CD4-positive, CD25-positive, alpha-beta regulatory T cell (primary cell): ENCODE data around the gene CRADD. TPM values are rescaled to one million over a fixed set of nuclear protein-coding genes. Genes with fewer than 3 reads are reported as not detected.
"Not testable (repeated sequence)": the region's sequence is repeated elsewhere in the genome, so short reads cannot be mapped to it uniquely, and the experiment has no call there.

Experiments
- ATAC-seq, 2 donors: fragments of 150-1000 bp; cut with Tn5 transposase; one replicate each; pipeline ENCODE4 v1.10.0; 2021; ENCODE audit warnings: low read depth in 2 of 2, moderate number of reproducible peaks in 2 of 2, moderate library complexity in 1 of 2
- DNase-seq, 3 donors: peaks; one replicate each; pipeline versions ENCODE4 v3.0.0 to v3.0.0-alpha.2; 2012 to 2022; ENCODE audit warnings: mixed read lengths in 1 of 3
- H3K27ac ChIP-seq: one replicate; pipeline ENCODE4 v1.7.0; 2013; ENCODE audit warnings: mild to moderate bottlenecking, low read length; ENCODE audit not compliant: insufficient read depth, poor library complexity, severe bottlenecking
- H3K27me3 ChIP-seq: one replicate; pipeline ENCODE4 v1.7.0; 2013; ENCODE audit warnings: low read length; ENCODE audit not compliant: control insufficient read depth, insufficient read depth
- H3K36me3 ChIP-seq: one replicate; pipeline ENCODE4 v1.7.0; 2013; ENCODE audit warnings: mild to moderate bottlenecking, low read length, moderate library complexity; ENCODE audit not compliant: control insufficient read depth, insufficient read depth
- H3K4me1 ChIP-seq: 2 replicates; pipeline ENCODE4 v1.7.0; 2013; ENCODE audit warnings: mild to moderate bottlenecking, low read length; ENCODE audit not compliant: insufficient read depth, control insufficient read depth, poor library complexity, severe bottlenecking
- H3K4me3 ChIP-seq: one replicate; pipeline ENCODE4 v1.7.0; 2013; ENCODE audit warnings: low read depth, mild to moderate bottlenecking, low read length, moderate library complexity
- H3K9me3 ChIP-seq, 2 experiments: 1 replicate in 1 of 2; 2 replicates in 1 of 2; pipeline ENCODE4 v1.7.0; 2013; ENCODE audit warnings: low read length in 2 of 2, mild to moderate bottlenecking in 1 of 2, moderate library complexity in 1 of 2; ENCODE audit not compliant: control insufficient read depth in 2 of 2
- H3K27ac Mint-ChIP-seq, 3 donors: one replicate each; pipeline ENCODE4 v1.8.0; 2020 to 2022; ENCODE audit warnings: mild to moderate bottlenecking in 3 of 3, mixed read lengths in 3 of 3, moderate library complexity in 2 of 3
- H3K27me3 Mint-ChIP-seq: one replicate; pipeline ENCODE4 v1.8.0; 2022; ENCODE audit warnings: mild to moderate bottlenecking, mixed read lengths
- H3K36me3 Mint-ChIP-seq: one replicate; pipeline ENCODE4 v1.8.0; 2020; ENCODE audit warnings: mixed read lengths
- H3K4me1 Mint-ChIP-seq, 4 donors: one replicate each; pipeline ENCODE4 v1.8.0; 2020 to 2022; ENCODE audit warnings: mixed read lengths in 4 of 4, mild to moderate bottlenecking in 1 of 4
- H3K4me3 Mint-ChIP-seq, 4 donors: one replicate each; pipeline ENCODE4 v1.8.0; 2020 to 2022; ENCODE audit warnings: mild to moderate bottlenecking in 4 of 4, mixed read lengths in 4 of 4, moderate library complexity in 3 of 4
- H3K9me3 Mint-ChIP-seq, 7 donors: one replicate each; pipeline ENCODE4 v1.8.0; 2020 to 2022; ENCODE audit warnings: mixed read lengths in 7 of 7, mild to moderate bottlenecking in 3 of 7, moderate library complexity in 2 of 7
- polyA plus RNA-seq, 4 donors: library from polyadenylated mRNA; unstranded; fragments of 300-500 nt; fragmentation: Illumina TruSeq; gene quantifications; one replicate each; pipeline ENCODE4 v1.2.3, GENCODE V29; 2021
- total RNA-seq: library from RNA; stranded (reverse); gene quantifications from one replicate; pipeline ENCODE4 v1.2.3, GENCODE V29; 2022

The CRADD gene
- total and polyA plus RNA-seq, 5 donors from 2014 or later: 10.1 to 24.2 (median 20.6) TPM

DNA sequence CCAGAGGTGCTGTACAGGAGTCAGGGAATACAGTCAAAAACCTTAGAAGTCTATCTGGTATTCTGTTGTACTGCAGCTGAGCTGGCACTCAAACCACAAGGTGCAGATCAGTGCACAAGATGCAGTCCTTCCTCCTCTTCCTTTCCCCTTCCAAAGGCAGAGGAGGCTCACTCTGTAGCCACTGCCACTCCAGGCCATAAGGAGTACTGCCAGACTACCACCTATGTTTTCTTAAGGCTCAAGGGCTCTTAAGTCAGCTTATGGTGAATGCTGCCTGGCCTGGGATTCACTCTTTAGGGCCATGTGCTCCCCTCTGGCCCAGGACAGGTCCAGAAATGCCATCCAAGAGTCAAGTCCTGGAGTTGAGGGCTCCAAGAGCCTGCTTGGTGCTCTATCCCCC lies 200.3 kb downstream of the CRADD start:
- no peak for ATAC-seq
- Mint-ChIP-seq H3K36me3 (peaks cover 13% of the 10 kb centered on the region), H3K4me3 (no peak overlapping the region), H3K4me1 (peaks cover 15 to 18% (median 16%) of the 10 kb centered on the region in 4 donors), H3K27ac (no peak overlapping the region), H3K27me3 (peaks cover 4% of the 10 kb centered on the region), H3K9me3 (peaks cover 2 to 45% (median 21%) of the 10 kb centered on the region in 7 donors)
- H3K27ac ChIP-seq: no peak overlapping the region
- H3K36me3 ChIP-seq: no peaks in the 10 kb centered on the region
- no peak overlapping the region for H3K4me3 ChIP-seq
- H3K9me3 ChIP-seq: peaks cover 20 to 26% of the 10 kb centered on the region in 2 experiments
- no peak for DNase-seq
- H3K4me1 ChIP-seq: peaks cover 11% of the 10 kb centered on the region
- H3K27me3 ChIP-seq: no peaks in the 10 kb centered on the region

DNA sequence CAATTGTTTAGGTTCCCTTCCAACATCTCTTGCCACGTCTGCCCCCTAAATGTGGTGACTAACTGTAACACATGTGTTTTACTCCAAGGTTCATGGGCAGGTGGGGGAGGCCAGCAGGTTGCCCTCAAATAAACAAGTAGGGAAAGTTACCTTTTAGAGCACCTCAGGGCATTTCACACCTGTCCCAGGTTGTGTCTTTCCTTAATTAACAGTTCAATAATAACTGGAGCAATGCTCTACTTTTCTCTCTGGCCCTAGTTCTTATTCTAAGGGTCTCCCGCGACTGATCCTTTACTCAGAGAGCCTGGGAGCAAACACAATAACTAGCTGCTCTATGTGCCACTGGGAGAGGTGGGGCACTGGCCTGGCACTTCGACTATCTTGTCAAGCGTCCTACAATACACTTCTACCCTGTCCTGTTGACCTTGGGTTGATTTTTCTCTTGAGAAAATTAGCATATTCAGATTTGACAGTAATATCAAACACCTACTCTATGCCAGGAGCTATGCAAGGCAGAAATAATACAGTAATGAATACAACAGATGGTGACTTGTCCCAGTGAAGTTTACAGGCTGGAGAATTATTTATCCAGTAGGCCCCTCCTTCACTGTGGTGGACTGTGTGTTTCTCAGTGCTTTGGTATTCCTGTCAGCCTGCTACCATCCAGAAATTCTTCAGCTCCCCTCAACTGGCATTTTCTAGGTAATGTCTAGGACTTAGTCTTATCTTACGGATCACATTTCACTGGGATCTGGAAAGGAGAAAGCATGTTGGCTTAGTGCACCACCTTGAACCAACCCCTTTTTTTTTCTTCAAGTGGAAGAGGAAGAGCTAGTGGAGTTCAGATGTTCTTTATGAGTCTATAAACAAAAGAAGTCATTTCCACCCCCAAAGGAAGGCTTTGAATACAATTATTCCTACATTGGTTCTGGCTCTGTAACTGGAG lies 202.6 kb downstream of the CRADD start:
- peaks cover 4% of the 10 kb centered on the region for H3K27me3 Mint-ChIP-seq
- Histone ChIP-seq H3K27me3 (no peaks in the 10 kb centered on the region), H3K4me1 (peaks cover 11% of the 10 kb centered on the region), H3K9me3 (peaks cover 10 to 16% of the 10 kb centered on the region in 2 experiments), H3K4me3 (no peak overlapping the region), H3K27ac (no peak overlapping the region), H3K36me3 (no peaks in the 10 kb centered on the region)
- H3K36me3 Mint-ChIP-seq: peaks cover 9% of the 10 kb centered on the region
- H3K9me3 Mint-ChIP-seq: peaks cover 2 to 24% (median 12%) of the 10 kb centered on the region in 7 donors
- ATAC-seq (no peak), DNase-seq (no peak)
- peaks cover 15 to 18% (median 16%) of the 10 kb centered on the region in 4 donors for H3K4me1 Mint-ChIP-seq
- peak overlapping the region in 1 of 4 donors; percentile 41 for H3K4me3 Mint-ChIP-seq
- peak overlapping the region in 2 of 3 donors; percentile 76 to 82 for H3K27ac Mint-ChIP-seq

DNA sequence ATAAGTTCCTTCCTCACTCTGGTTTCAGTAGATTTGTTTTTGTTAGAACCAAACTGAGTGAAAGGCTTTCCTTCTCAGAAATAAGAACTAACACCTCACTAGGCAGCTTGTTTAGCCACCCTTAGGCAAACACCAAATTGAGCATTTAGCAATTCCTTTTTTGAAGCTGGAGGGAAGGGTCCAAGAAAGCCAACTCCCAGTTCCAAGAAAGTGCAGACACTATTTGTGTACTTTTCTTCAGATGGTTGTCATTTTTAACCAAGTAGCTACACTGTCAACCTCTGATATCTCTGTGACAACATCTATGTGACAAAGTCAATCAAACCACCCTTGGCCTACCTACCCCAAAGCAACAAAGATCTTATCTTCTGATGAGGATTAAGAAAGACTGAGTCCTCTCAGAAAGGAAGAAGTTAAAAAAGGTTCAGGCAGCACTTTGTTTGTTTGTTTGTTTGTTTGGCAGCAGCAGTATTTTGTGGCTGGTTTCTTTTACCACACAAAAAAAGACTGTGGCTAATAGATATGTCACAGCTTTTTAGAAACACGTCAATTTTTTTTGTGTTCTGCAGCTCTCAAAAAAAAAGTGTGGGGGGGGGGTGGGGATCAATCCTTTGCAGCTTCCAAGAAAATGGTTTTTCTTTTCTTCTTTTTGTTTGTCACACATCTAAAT lies 203.8 kb downstream of the CRADD start:
- peaks cover 8% of the 10 kb centered on the region for H3K36me3 Mint-ChIP-seq
- H3K9me3 ChIP-seq: peaks cover 2 to 13% of the 10 kb centered on the region in 2 experiments
- H3K27ac ChIP-seq: no peak overlapping the region
- peak in 1 of 3 donors; percentile 88 for DNase-seq
- peaks cover 11% of the 10 kb centered on the region for H3K4me1 ChIP-seq
- H3K4me3 Mint-ChIP-seq: peak overlapping the region in 1 of 4 donors; percentile 29
- no peaks in the 10 kb centered on the region for H3K36me3 ChIP-seq
- ATAC-seq: peak; percentile 37 to 53
- peaks cover 2 to 12% (median 4%) of the 10 kb centered on the region in 7 donors for H3K9me3 Mint-ChIP-seq
- H3K4me3 ChIP-seq: no peak overlapping the region
- H3K27ac Mint-ChIP-seq: peak overlapping the region; percentile 76 to 86 (median 82)
- no peaks in the 10 kb centered on the region for H3K27me3 Mint-ChIP-seq
- H3K27me3 ChIP-seq: no peaks in the 10 kb centered on the region
- peaks cover 15 to 18% (median 16%) of the 10 kb centered on the region in 4 donors for H3K4me1 Mint-ChIP-seq

DNA sequence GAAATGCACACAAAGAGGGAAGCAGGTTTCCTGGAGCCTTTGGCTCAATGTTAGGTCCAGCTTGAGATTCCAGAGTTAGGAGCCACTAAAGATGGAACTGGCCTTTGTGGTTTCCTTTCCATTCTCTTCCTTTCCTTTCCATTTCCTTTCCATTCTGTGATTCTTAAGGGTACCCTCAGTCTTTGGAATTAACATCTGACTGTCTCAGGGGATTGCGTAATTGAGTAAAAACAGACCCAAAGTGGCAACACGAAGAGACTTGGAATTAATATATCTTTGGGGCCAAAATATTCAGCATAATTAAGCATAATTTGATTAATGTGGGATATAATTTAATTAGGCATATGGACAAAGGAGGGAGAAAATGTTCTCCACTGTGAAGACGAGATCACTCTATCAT lies 205.6 kb downstream of the CRADD start:
- no peak overlapping the region for H3K4me3 Mint-ChIP-seq
- no peak for DNase-seq
- no peaks in the 10 kb centered on the region for H3K27me3 Mint-ChIP-seq
- ATAC-seq: no peak
- no peaks in the 10 kb centered on the region for H3K36me3 Mint-ChIP-seq
- H3K4me3 ChIP-seq: no peak overlapping the region
- H3K27me3 ChIP-seq: no peaks in the 10 kb centered on the region
- H3K9me3 Mint-ChIP-seq: peaks cover 0 to 2% (median 0%) of the 10 kb centered on the region in 7 donors
- H3K36me3 ChIP-seq: no peaks in the 10 kb centered on the region
- H3K9me3 ChIP-seq: no peaks in the 10 kb centered on the region
- H3K27ac Mint-ChIP-seq: no peak overlapping the region
- H3K4me1 Mint-ChIP-seq: peaks cover 15 to 18% (median 16%) of the 10 kb centered on the region in 4 donors
- peaks cover 11% of the 10 kb centered on the region for H3K4me1 ChIP-seq
- H3K27ac ChIP-seq: no peak overlapping the region

DNA sequence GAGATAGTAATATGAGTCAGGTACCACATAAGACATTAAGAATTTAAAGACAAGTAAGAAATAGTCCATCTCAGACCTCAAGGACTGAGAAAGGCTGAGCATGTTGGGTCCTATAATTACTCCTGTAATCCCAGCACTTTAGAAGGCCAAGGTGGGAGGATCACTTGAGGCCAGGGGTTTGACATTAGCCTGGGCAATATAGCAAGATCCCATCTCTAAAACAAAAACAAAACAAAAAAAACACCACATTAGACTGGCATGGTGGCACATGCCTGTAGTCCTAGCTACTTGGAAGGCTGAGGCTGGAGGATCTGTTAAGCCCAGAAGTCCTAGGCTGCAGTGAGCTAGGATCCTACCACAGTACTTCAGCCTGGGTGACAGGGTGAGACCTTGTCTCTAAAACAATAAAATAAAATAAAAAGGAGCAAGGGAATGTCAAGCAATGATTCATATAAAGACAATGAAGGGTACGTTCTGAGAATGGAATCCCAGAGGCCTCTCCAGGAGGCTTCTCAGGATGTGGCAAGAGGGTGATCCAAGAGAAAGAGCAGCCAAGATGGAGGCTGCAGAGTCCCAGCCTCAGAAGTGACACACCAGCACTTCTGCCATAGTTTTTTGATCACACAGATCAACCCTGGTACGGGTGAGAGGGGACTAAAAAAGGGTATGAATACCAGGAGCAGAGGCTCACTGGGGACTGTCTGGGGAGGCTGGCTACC lies 206.4 kb downstream of the CRADD start:
- no peaks in the 10 kb centered on the region for H3K36me3 Mint-ChIP-seq
- peaks cover 11% of the 10 kb centered on the region for H3K4me1 ChIP-seq
- H3K4me1 Mint-ChIP-seq: peaks cover 15 to 18% (median 16%) of the 10 kb centered on the region in 4 donors
- peaks cover 0 to 2% (median 0%) of the 10 kb centered on the region in 7 donors for H3K9me3 Mint-ChIP-seq
- H3K36me3 ChIP-seq: no peaks in the 10 kb centered on the region
- DNase-seq: no peak
- H3K4me3 ChIP-seq: no peak overlapping the region
- ATAC-seq: no peak
- H3K27ac Mint-ChIP-seq: no peak overlapping the region
- H3K27me3 ChIP-seq: no peaks in the 10 kb centered on the region
- H3K27ac ChIP-seq: no peak overlapping the region
- no peak overlapping the region for H3K4me3 Mint-ChIP-seq
- H3K27me3 Mint-ChIP-seq: no peaks in the 10 kb centered on the region
- H3K9me3 ChIP-seq: no peaks in the 10 kb centered on the region

DNA sequence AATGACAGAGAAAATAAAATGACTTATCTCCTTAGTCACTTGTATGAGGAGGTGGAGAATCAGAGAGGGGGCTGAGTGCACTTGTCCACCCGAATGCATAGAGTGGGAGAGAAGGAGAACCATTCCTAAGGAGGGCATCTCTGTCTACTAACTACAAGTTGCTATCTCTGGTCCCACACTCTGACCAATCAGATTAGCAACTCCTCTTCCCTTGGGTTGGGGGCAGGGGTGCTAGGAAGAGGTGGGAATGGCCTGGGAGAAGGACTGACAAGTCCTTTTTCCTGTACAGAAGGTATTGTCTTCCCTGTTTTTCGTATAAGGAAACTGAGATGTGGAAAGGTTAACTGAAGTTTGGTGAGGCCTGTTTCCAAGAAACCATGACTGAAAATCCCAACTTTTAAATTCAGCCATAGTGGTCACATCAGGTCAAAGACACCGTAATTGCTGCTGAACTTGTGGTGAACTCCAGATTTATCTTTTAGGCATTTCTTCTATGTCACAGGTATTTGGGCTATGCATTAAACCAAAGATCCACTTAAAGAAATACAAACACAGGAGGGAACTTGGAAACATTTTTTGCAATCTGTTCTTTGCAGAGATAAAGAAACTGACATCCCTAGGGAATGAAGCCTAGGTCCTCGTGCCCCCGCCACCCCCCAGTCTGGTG lies 207.8 kb downstream of the CRADD start:
- Histone ChIP-seq H3K4me1 (peaks cover 11% of the 10 kb centered on the region), H3K36me3 (no peaks in the 10 kb centered on the region), H3K4me3 (no peak overlapping the region), H3K27ac (no peak overlapping the region), H3K27me3 (no peaks in the 10 kb centered on the region), H3K9me3 (no peaks in the 10 kb centered on the region)
- Mint-ChIP-seq H3K27me3 (no peaks in the 10 kb centered on the region), H3K4me3 (no peak overlapping the region), H3K9me3 (no peaks in the 10 kb centered on the region), H3K27ac (no peak overlapping the region), H3K4me1 (peaks cover 14 to 17% (median 15%) of the 10 kb centered on the region in 4 donors), H3K36me3 (no peaks in the 10 kb centered on the region)
- ATAC-seq (no peak), DNase-seq (no peak)

DNA sequence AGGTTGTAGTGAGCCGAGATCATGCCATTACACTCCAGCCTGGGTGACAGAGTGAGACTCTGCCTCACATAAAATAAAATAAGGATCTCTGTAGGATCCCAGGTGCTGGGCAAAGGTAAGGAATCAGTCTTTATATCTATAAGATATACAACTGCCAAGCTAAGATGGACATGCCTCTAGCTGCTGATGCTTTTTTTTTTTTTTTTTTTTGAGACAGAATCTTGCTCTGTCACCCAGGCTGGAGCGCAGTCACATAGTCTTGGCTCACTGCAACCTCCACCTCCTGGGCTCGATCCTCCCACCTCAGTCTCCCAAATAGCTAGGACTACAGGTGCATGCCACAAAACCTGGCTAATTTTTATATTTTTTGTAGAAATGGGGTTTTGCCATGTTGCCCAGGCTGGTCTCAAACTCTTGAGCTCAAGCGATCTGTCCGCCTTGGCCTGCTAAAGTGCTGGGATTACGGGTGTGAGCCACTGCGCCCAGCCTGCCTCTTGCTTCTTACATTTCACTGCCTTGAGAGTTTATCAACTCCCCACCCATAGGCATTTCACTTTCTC lies 208.9 kb downstream of the CRADD start:
- not testable (repeated sequence) for H3K27me3 Mint-ChIP-seq, H3K9me3 Mint-ChIP-seq, H3K36me3 ChIP-seq, H3K27me3 ChIP-seq, H3K36me3 Mint-ChIP-seq, H3K4me1 ChIP-seq, ATAC-seq, H3K9me3 ChIP-seq, DNase-seq, H3K27ac ChIP-seq, H3K4me1 Mint-ChIP-seq, H3K4me3 Mint-ChIP-seq, H3K4me3 ChIP-seq
- peak overlapping the region in 1 of 3 donors; percentile 35 for H3K27ac Mint-ChIP-seq
